Urinary bladder (tissue), 4 donors: ENCODE data around the gene ZNF888. TPM values are rescaled to one million over a fixed set of nuclear protein-coding genes. Genes with fewer than 3 reads are reported as not detected.
"Not testable (repeated sequence)": the region's sequence is repeated elsewhere in the genome, so short reads cannot be mapped to it uniquely, and the experiment has no call there.

ENCODE experiments used
- DNase-seq: peaks from one replicate; pipeline ENCODE4 v3.0.0-alpha.2; 2015; ENCODE audit errors: extremely low spot score
- H3K27ac ChIP-seq: one replicate; pipeline ENCODE4 v1.5.1; 2013; ENCODE audit warnings: low read depth, mild to moderate bottlenecking, moderate library complexity
- H3K36me3 ChIP-seq: one replicate; pipeline ENCODE4 v1.6.1; 2013; ENCODE audit warnings: mild to moderate bottlenecking, moderate library complexity; ENCODE audit not compliant: insufficient read depth
- H3K4me1 ChIP-seq: one replicate; pipeline ENCODE4 v1.6.1; 2013; ENCODE audit warnings: mild to moderate bottlenecking, moderate library complexity; ENCODE audit not compliant: insufficient read depth
- H3K4me3 ChIP-seq: one replicate; pipeline ENCODE4 v1.5.1; 2013; ENCODE audit warnings: low read depth, low read length
- WGBS: extraction: QIAGEN DNeasy Blood & Tissue Kit; methylation state at CpG from one replicate; pipeline ENCODE4 v1.1.7; 2013; 5-methylcytosine and 5-hydroxymethylcytosine counted together
- polyA plus RNA-seq: library from polyadenylated mRNA; stranded (reverse); fragments of 200-250 nt; gene quantifications from one replicate; pipeline ENCODE4 v1.2.3, GENCODE V29; 2013
- total RNA-seq: library from RNA; depleted of rRNA; stranded (reverse); fragments of >200 nt; gene quantifications from one replicate; pipeline ENCODE4 v1.2.3, GENCODE V29; 2014
- donor health status: healthy with polysubstance abuse.
- donor health status: healthy.

ZNF888 gene
- total and polyA plus RNA-seq, 2 donors, result 4.2 to 21.3 TPM

GRCh38 chr19:52945652-52946321 lies 22.6 kb upstream of the ZNF888 start:
- Histone ChIP-seq H3K4me3 (no peak overlapping the region), H3K4me1 (no peaks in the 10 kb centered on the region), H3K36me3 (peaks cover 2% of the 10 kb centered on the region), H3K27ac (peak overlapping the region; percentile 35)
- no peak for DNase-seq
- WGBS, result 44% methylated on average over 24 of the region's 24 CpGs

GRCh38 chr19:52944703-52945493 lies 21.7 kb upstream of the ZNF888 start:
- H3K27ac ChIP-seq, H3K4me3 ChIP-seq, H3K4me1 ChIP-seq, H3K36me3 ChIP-seq: not testable (repeated sequence)
- WGBS, result 57% methylated on average over 17 of the region's 17 CpGs
- peak; percentile 49 for DNase-seq

GRCh38 chr19:52943884-52944643 lies 20.8 kb upstream of the ZNF888 start:
- H3K27ac ChIP-seq, result no peak overlapping the region
- H3K4me3 ChIP-seq, result no peak overlapping the region
- no peaks in the 10 kb centered on the region for H3K4me1 ChIP-seq
- no peaks in the 10 kb centered on the region for H3K36me3 ChIP-seq
- no peak for DNase-seq
- WGBS, result 69% methylated on average over 17 of the region's 17 CpGs

GRCh38 chr19:52943134-52943883 lies 20.1 kb upstream of the ZNF888 start:
- peak overlapping the region; percentile 69 for H3K4me3 ChIP-seq
- H3K27ac ChIP-seq, result peak overlapping the region; percentile 11
- no peaks in the 10 kb centered on the region for H3K36me3 ChIP-seq
- DNase-seq, result no peak
- 60% methylated on average over 29 of the region's 29 CpGs for WGBS
- no peaks in the 10 kb centered on the region for H3K4me1 ChIP-seq

GRCh38 chr19:52942386-52943133 lies 19.3 kb upstream of the ZNF888 start:
- peak; percentile 70 for DNase-seq
- H3K4me1 ChIP-seq, result no peaks in the 10 kb centered on the region
- H3K36me3 ChIP-seq, result no peaks in the 10 kb centered on the region
- H3K4me3 ChIP-seq, result peak overlapping the region; percentile 69
- under 1% methylated on average over 43 of the region's 43 CpGs for WGBS
- H3K27ac ChIP-seq, result peak overlapping the region; percentile 88

- no peak for DNase-seq
- H3K4me1 ChIP-seq, result no peaks in the 10 kb centered on the region
- H3K4me3 ChIP-seq, result peak overlapping the region; percentile 69
- peak overlapping the region; percentile 88 for H3K27ac ChIP-seq
- H3K36me3 ChIP-seq, result no peaks in the 10 kb centered on the region
- WGBS, result under 1% methylated on average over 26 of the region's 26 CpGs
Measured at GRCh38 chr19:52941941-52942385, 18.7 kb upstream of the ZNF888 start.

GRCh38 chr19:52941523-52941922 lies 18.3 kb upstream of the ZNF888 start:
- H3K4me1 ChIP-seq, H3K27ac ChIP-seq, DNase-seq, H3K36me3 ChIP-seq: not testable (repeated sequence)
- 39% methylated on average over 2 of the region's 2 CpGs for WGBS
- peak overlapping the region; percentile 69 for H3K4me3 ChIP-seq

GRCh38 chr19:52940905-52941304 lies 17.7 kb upstream of the ZNF888 start:
- not testable (repeated sequence) for H3K4me3 ChIP-seq, H3K27ac ChIP-seq, H3K4me1 ChIP-seq, H3K36me3 ChIP-seq, DNase-seq
- WGBS, result 83% methylated on average over 5 of the region's 5 CpGs

GRCh38 chr19:52938761-52939160 lies 15.5 kb upstream of the ZNF888 start:
- whole genome bisulfite sequencing, result 67% methylated on average over 5 of the region's 5 CpGs
- H3K36me3 ChIP-seq, result no peaks in the 10 kb centered on the region
- no peak overlapping the region for H3K27ac ChIP-seq
- no peaks in the 10 kb centered on the region for H3K4me1 ChIP-seq
- peak; percentile 80 for DNase-seq
- no peak overlapping the region for H3K4me3 ChIP-seq

- H3K27ac ChIP-seq, result no peak overlapping the region
- H3K4me1 ChIP-seq, result no peaks in the 10 kb centered on the region
- 84% methylated on average over 7 of the region's 7 CpGs for WGBS
- no peak for DNase-seq
- H3K4me3 ChIP-seq, result no peak overlapping the region
- no peaks in the 10 kb centered on the region for H3K36me3 ChIP-seq
Measured at GRCh38 chr19:52936954-52937325, 13.7 kb upstream of the ZNF888 start.

- no peaks in the 10 kb centered on the region for H3K4me1 ChIP-seq
- 57% methylated on average over 12 of the region's 12 CpGs for WGBS
- H3K27ac ChIP-seq, result no peak overlapping the region
- no peak overlapping the region for H3K4me3 ChIP-seq
- H3K36me3 ChIP-seq, result no peaks in the 10 kb centered on the region
- DNase-seq, result peak; percentile 60
Measured at GRCh38 chr19:52936151-52936953, 13.1 kb upstream of the ZNF888 start.

- no peak for DNase-seq
- H3K4me1 ChIP-seq, result no peaks in the 10 kb centered on the region
- no peak overlapping the region for H3K4me3 ChIP-seq
- H3K27ac ChIP-seq, result no peak overlapping the region
- 72% methylated on average over 8 of the region's 8 CpGs for WGBS
- H3K36me3 ChIP-seq, result no peaks in the 10 kb centered on the region
Measured at GRCh38 chr19:52935434-52935833, 12.2 kb upstream of the ZNF888 start.
